ENCODE results near the gene USP11. TPM values are rescaled to one million over a fixed set of nuclear protein-coding genes. Genes with fewer than 3 reads are reported as not detected.

The USP11 gene
- total RNA-seq, 1 experiment from 2014 or later, result 72.0 TPM

- Mint-ChIP-seq H3K4me3 (ENCODE audit: low read depth, unreplicated experiment) (no peak overlapping the region), H3K27ac (ENCODE audit: unreplicated experiment) (no peak overlapping the region), H3K9me3 (ENCODE audit: low read depth, unreplicated experiment) (no peaks in the 10 kb centered on the region), H3K27me3 (ENCODE audit: unreplicated experiment) (no peaks in the 10 kb centered on the region), H3K4me1 (ENCODE audit: low read depth, unreplicated experiment) (peaks cover 1% of the 10 kb centered on the region), H3K36me3 (ENCODE audit: insufficient read depth, unreplicated experiment) (peaks cover 36% of the 10 kb centered on the region)
- CTCF ChIA-PET, result no interaction called here
- no peak for DNase-seq
- intact Hi-C loops (cut with micrococcal nuclease; ENCODE audit: unreplicated experiment), result no loop called here
- no TSS peak for BruUV-seq (replicated peaks)
- TF ChIP-seq, protein P1, sequence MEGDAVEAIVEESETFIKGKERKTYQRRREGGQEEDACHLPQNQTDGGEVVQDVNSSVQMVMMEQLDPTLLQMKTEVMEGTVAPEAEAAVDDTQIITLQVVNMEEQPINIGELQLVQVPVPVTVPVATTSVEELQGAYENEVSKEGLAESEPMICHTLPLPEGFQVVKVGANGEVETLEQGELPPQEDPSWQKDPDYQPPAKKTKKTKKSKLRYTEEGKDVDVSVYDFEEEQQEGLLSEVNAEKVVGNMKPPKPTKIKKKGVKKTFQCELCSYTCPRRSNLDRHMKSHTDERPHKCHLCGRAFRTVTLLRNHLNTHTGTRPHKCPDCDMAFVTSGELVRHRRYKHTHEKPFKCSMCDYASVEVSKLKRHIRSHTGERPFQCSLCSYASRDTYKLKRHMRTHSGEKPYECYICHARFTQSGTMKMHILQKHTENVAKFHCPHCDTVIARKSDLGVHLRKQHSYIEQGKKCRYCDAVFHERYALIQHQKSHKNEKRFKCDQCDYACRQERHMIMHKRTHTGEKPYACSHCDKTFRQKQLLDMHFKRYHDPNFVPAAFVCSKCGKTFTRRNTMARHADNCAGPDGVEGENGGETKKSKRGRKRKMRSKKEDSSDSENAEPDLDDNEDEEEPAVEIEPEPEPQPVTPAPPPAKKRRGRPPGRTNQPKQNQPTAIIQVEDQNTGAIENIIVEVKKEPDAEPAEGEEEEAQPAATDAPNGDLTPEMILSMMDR (IDR thresholded peaks at IDR 0.05; ENCODE audit: unreplicated experiment), result no peak
Observed at GRCh38 chrX:47210661-47211425, 22.0 kb upstream of the USP11 start.

- Mint-ChIP-seq H3K36me3 (ENCODE audit: insufficient read depth, unreplicated experiment) (peaks cover 44% of the 10 kb centered on the region), H3K9me3 (ENCODE audit: low read depth, unreplicated experiment) (no peaks in the 10 kb centered on the region)
Observed at GRCh38 chrX:47212381-47213293, 20.2 kb upstream of the USP11 start.

DNA sequence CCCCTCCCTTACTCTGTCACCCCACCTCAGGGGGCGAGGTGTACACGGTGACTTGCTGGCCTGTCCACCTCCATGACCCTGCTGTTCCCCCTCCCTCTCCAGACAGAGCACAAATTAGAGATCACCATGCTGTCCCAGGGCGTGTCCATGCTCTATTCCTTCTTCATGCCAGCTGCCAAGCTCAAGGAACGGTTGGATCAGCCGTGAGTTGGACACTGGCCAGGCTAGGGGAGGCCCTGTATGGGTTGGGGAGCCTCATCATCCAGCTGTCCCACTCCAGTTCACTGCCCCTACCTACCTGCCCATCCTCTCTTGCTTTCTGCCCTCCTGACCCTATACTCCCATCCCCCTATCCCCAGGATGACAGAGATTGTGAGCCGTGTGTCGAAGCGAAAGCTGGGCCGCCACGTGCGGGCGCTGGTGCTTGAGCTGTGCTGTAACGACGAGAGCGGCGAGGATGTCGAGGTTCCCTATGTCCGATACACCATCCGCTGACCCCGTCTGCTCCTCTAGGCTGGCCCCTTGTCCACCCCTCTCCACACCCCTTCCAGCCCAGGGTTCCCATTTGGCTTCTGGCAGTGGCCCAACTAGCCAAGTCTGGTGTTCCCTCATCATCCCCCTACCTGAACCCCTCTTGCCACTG, 18.3 kb upstream of the USP11 start:
- TSS peak; percentile 62 for BruUV-seq (replicated peaks)
- intact Hi-C loops (cut with micrococcal nuclease; ENCODE audit: unreplicated experiment), result no loop called here

More at GRCh38 chrX:47212381-47213293, 20.2 kb upstream of the USP11 start:
- no peak overlapping the region for H3K27ac Mint-ChIP-seq (ENCODE audit: unreplicated experiment)
- no TSS peak for BruUV-seq (replicated peaks)
- no peaks in the 10 kb centered on the region for H3K27me3 Mint-ChIP-seq (ENCODE audit: unreplicated experiment)
- intact Hi-C loops (cut with micrococcal nuclease; ENCODE audit: unreplicated experiment), result no loop called here
- TF ChIP-seq, protein P1 (IDR thresholded peaks at IDR 0.05; ENCODE audit: unreplicated experiment), result no peak
- H3K4me1 Mint-ChIP-seq (ENCODE audit: low read depth, unreplicated experiment), result peaks cover 19% of the 10 kb centered on the region
- no peak overlapping the region for H3K4me3 Mint-ChIP-seq (ENCODE audit: low read depth, unreplicated experiment)
- CTCF ChIA-PET, result no interaction called here
- DNase-seq, result no peak

More for the DNA sequence above, 18.3 kb upstream of the USP11 start:
- no peaks in the 10 kb centered on the region for H3K9me3 Mint-ChIP-seq (ENCODE audit: low read depth, unreplicated experiment)
- peaks cover 58% of the 10 kb centered on the region for H3K36me3 Mint-ChIP-seq (ENCODE audit: insufficient read depth, unreplicated experiment)
- H3K4me1 Mint-ChIP-seq (ENCODE audit: low read depth, unreplicated experiment), result peaks cover 24% of the 10 kb centered on the region
- no peak for DNase-seq
- H3K27me3 Mint-ChIP-seq (ENCODE audit: unreplicated experiment), result no peaks in the 10 kb centered on the region
- TF ChIP-seq, protein P1 (IDR thresholded peaks at IDR 0.05; ENCODE audit: unreplicated experiment), result no peak
- CTCF ChIA-PET, result no interaction called here
- no peak overlapping the region for H3K4me3 Mint-ChIP-seq (ENCODE audit: low read depth, unreplicated experiment)
- H3K27ac Mint-ChIP-seq (ENCODE audit: unreplicated experiment), result no peak overlapping the region
